ENCODE measurements around the gene TMEM144. TPM values are rescaled to one million over a fixed set of nuclear protein-coding genes. Genes with fewer than 3 reads are reported as not detected.
"Not testable (repeated sequence)": the region's sequence is repeated elsewhere in the genome, so short reads cannot be mapped to it uniquely, and the experiment has no call there.

The TMEM144 gene
- total RNA-seq, 1 experiment from 2014 or later, result 7.9 TPM

DNA sequence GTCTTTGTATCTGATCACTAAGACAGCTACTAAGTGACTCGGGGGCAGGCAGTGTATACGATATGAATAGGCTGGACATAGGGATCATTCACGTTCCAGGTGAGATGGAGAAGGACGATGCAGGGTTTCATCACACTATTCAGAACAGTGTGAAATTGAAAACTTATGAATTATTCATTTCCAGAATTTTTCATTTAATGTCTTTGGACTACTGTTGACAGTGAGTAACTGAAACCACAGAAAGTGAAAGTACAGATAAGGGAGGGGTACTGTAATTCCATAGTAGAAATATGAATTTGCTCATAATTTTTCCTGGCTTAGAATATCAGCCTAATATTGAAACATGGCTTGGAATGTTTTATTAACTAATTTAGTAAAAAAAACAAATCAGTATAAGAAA is 24.4 kb downstream of the TMEM144 start:
- no peak for DNase-seq (ENCODE audit: low read depth)

DNA sequence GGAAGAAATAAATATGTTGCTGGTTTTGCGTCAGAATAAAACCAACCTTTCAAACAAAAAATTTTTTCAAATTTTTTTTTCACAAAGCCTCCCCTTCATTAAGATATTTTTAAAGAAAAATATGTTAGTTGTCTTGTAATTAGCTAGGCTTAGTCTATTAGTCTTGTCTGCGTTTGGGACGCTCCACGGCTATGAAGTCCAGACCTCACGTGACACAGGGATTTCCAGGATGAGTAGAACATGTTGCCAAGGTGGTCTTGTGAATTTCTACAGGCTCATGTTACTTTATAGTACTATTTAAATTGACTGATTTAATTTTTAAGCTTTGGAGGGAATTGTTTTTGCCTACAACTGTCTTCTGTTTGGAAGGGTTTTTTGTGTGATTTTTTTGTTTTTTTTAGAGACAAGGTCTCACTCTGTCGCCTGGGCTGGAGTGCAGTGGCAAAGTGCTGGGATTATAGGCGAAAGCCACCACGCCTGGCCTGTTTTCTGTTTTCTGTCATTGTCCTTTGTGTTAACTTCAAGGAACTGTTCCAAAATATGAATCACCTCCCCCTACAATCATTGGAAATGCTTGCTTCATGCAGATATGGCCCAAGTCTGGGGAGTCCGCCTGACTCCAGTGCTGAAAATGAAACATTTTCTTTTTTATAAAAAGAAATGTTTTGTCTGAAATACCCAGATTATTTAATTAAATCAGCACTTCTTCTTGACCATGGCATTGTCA is 26.2 kb downstream of the TMEM144 start:
- DNase-seq (ENCODE audit: low read depth), result no peak

DNA sequence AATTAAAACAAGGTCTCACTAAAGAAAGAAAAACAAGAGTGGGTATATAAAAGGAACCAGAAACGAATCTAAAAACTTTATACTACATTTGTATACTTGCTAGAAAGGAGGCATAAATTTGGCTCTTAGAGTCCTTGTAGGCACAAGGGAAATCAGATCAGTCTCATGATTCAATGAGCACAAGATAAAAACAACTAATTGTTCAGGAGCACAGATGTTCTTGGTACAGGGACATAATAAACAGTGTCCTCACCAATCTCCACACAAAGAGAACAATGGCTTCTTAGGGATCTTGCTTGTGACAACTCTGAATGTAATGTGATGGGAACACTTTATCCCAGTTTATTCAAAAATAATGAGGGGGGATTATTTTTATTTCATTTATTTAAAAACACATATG is 28.3 kb downstream of the TMEM144 start:
- DNase-seq (ENCODE audit: low read depth), result no peak

DNA sequence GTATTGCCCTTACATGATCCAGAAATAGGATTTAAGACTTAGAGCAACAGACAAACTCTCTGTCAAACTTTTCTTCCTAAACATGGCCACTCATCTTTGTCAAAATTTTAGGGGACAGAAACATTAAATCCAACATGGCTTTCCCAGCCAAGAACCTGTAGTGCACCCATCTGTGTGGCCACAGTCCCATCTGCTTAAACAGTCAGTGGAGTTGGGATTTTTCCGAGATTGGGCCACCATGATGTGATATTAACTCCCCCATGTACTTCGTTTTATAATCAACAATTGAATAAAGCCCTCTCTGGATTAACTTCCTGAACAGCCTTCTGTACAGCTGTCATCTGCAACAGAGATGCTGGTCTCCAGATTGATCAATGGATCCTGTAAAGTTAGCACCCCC is 28.9 kb downstream of the TMEM144 start:
- DNase-seq (ENCODE audit: low read depth), result no peak

DNA sequence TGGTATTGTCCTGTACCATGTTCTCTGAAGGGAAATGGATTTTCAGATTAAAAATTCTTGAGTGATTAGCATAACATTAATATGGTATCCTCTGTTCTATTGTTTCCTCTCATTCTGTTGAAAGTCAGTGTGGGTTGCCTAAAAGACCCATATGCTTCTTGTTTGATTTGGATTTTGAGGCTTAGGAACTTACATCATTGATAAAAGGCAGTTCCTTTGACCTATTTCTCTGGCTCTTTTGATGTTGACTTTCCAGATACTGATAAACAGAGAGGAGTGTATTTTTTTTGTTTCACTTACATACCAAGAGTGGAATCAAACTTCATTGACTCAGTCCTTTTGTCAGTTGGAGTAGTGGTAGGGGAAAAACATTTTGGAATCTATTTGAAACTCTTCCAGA is 32.8 kb downstream of the TMEM144 start:
- no peak for DNase-seq (ENCODE audit: low read depth)

DNA sequence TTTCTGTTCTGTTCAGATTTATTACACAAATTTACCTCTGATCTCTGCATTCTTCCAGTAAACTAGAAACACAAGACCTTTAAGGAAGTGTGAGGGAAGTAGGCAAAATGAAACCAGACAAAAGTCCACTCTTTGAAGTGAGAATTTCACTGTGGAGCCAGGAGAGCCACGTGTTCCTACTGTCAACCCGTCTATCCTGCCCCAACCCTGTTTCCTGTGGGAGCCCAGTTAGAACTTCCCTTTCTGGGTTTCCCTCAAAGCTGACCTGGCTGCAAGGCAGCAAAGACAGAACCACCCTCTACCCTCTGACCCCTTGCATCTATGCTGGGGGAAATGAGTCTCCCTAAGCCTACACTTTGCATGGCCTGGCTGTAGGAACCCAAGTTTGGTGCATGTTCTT is 40.0 kb downstream of the TMEM144 start:
- no peak for DNase-seq (ENCODE audit: low read depth)

DNA sequence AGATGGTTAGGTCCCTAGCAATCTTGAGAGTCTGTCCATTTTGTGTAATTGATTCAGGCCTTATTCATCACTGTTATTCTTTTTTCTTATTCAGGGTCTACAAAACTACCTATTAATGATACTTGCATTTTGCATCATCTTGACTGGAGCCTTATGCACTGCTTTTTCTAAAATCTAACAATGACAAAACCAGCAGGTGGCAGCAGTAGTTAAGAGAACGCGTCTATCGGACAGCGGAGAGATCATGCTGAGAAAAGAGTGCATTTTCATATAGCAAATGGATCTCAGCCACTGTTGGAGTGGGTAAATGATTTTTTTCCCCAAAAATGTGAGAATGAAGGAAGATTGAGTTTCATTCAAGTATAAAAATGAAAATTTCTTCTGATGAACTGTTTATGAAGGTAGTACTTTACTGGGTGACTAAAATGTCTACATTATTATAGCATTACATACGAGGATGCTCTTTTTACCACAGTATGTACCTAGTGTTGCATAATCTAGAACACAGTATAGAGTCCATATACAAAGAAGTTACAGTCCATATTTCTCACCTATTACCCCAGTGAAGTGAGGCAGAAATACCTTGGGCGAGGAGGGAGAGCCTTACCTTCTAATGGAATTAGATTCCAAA is 43.2 kb downstream of the TMEM144 start:
- DNase-seq (ENCODE audit: low read depth), result peak; percentile 59

DNA sequence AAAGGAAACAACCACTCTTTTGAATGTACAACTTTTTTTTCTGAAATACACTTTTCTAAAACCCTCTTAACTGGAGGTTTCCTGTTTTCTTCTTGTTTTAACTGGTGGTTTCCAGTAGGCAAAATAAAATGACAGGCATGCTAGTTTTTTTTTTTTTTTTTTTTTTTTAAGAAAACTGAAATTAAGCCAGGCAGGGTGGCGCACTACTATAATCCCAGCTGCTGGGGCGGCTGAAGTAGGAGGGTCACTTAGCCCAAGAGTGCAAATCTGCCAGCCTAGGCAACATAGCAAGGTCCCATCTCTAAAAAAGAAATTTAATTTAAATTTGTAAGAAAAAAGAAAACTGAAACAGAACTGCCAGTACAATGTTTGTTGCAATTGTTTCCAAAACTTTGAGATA is 44.0 kb downstream of the TMEM144 start:
- DNase-seq (ENCODE audit: low read depth), result no peak

DNA sequence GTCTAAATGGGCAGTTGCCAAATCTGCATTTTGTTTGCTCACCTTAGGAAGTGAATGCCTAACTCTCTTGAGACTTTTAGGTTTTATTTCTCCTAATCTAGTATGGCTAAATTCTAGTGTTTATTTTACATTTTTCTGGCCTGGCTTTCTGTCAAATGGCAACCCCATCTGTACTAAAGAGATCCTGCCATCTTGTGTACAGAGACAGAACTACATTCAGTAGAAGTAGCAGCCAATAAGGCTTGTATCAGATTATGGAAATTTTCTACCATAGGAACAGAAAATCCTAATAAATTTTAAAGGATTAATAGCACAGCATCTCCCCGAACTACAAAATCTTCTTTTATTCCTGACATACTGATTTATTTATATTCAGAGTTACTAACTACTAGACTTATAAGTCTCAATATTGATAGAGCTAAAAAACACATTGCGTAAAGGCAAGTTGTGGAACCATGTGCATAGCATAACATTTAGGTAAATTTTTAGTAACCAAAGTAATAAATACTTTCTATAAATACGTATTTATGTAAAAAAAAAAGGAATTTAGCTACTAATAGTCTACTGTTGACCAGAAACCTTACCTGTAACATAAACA is 45.5 kb downstream of the TMEM144 start:
- peak; percentile 57 for DNase-seq (ENCODE audit: low read depth)

DNA sequence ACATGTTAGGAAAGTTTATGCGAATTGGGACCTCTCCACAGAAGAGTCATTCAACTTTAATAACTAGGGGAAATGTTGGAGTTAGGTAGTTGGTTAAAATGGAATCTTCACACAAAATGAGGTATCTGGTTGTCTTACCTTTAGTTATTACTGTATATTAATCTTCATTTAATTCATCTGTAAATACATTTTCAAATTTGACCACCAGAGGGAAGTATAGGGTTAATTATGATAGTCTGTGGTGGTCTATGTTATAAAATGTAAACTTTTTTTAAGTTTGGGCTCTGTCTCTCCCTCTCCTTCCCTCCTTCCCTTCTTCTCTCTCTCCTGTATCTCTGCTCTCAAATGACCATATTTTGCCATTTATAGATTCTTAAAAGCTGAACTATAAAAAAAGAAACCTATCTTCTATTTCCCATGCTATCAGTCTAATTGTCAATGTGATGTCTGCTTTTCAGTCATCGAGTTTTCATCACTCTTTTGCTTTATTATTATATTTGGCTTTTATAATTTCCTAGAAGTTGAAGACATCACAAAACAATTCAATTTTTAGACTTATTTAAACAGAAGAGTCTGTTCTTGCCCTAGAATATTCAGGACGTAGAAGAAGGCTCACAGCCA is 49.8 kb downstream of the TMEM144 start:
- peak; percentile 37 for DNase-seq (ENCODE audit: low read depth)

DNA sequence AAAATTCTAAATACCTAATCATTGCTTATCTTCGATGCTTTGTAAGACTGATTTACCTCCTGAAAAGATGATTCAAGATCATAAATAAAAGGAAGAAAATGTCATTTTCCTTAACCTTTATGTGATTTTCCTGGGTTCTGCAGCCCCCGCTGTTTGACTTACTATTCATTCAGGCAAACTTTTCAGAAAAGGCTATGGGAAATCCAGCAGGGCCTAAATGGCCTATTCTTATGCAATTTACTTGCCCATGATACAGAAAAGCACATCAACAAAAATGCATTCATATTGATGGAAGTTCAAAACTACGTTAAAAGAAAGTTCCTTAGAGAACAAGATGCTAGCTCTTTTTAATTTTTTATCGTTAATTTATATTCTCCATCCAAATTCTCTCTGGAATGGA is 51.2 kb downstream of the TMEM144 start:
- DNase-seq (ENCODE audit: low read depth), result no peak

DNA sequence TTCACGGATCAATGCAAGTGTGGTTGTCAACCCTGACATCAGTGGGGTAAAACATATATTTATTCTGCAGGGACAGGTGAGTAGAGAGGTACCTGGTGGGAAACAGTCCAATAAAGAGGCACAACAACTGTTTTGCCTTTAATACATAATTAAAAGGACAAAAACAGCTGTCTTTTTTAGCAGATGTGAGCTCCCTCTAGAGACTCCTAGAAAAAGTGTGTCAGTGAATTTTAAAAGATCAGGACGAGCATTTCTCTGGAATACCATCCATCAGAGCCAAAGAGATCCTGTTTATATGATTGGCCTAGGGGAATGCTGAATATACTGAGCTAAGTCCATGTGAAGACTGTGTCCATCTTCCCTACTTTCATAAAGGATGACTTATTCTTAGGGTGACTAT is 58.3 kb downstream of the TMEM144 start:
- DNase-seq (ENCODE audit: low read depth), result peak; percentile 13

DNA sequence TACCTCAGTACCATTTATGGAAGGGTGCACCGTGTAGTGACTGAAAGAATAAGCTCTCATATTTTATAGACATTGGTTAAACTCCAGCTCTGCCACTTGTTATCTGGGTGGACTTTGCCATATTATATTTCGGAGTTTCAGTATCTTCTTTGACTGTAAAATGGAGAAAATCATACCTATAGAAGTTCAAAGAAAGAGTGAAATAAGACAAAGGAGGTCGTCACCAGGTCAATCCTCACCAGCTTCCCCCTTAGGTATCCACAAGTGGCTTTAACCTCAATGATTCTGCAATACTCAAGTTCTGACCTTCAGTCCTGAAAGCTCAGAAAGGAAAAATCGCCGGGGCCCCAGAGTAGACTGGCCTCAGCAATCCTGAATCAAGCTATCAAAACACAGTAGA is 64.3 kb downstream of the TMEM144 start:
- no peak for DNase-seq (ENCODE audit: low read depth)

DNA sequence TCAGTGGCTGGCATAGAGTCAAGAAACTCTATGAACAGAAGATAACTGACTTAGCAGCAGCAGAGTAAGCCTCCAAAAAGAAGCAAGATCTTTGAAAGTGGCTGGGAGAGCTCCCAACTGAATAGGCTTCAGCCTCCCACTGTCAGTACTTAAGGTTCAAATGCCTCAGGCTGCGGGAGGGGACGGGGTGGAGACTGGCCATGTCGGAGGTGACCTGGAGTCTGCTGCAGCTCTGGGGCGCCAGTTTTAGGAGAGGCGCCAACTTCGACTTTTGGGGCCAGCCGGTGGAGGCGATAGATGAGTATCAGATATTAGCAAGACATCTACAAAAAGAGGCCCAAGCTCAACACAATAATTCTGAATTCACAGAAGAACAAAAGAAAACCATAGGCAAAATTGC is 67.3 kb downstream of the TMEM144 start:
- DNase-seq (ENCODE audit: low read depth), result no peak

DNA sequence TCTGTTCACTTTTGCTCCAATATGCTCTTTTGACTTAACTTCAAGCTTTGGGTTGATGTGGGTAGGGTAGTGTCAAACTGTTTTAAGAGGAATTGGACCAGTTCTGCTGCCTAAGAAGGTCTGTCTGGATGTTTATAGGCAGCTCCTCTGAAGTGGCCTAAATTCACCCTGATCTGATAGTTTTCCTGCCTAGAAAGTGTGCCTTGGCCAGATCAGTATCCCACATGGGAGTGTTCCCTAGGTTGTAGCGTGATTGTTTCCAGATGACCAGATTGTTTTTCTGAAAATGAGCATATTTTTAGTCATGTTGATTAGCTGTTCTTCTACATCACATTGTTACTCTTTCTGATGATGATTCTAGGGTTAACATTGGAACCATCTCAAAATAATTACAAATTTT is 68.8 kb downstream of the TMEM144 start:
- not testable (repeated sequence) for DNase-seq (ENCODE audit: low read depth)

DNA sequence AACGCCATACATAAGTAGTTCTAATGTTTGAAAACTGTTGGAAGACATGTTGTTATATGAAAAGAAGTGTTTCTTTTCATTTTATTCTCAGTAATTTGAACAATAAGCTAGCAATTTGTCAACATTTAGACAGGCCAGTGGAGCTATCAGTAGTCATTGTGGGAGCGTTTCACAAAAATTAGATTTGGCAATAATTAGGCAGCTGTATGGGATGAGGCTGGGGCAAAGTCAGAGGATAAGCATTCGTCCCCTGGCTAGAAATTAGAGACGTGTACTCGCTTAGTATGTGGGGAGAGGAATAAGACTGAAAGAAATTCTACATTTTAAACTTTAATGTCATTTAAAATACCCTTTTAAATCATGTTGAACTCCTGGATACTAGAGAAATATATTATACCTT is 70.6 kb downstream of the TMEM144 start:
- DNase-seq (ENCODE audit: low read depth), result peak; percentile 52

DNA sequence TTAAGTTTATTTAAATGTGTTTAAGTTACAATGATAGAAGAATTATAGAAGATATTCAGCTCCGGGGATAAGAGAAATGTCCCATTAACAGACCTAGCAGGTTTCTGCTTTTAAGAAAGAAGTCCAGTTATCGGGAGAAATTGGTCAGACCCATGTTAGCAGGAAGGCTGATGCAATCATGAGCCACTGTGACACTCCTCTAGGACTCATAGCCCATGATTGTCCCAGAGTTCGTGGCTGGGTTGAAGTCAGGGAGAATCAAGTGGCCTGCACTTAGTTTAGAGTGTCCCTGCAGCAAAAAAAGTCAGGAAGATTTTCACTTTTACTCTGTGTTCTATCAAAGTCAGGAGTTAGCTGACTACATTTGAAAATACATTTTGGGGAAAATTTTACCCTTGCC is 72.0 kb downstream of the TMEM144 start:
- DNase-seq (ENCODE audit: low read depth), result peak; percentile 15

DNA sequence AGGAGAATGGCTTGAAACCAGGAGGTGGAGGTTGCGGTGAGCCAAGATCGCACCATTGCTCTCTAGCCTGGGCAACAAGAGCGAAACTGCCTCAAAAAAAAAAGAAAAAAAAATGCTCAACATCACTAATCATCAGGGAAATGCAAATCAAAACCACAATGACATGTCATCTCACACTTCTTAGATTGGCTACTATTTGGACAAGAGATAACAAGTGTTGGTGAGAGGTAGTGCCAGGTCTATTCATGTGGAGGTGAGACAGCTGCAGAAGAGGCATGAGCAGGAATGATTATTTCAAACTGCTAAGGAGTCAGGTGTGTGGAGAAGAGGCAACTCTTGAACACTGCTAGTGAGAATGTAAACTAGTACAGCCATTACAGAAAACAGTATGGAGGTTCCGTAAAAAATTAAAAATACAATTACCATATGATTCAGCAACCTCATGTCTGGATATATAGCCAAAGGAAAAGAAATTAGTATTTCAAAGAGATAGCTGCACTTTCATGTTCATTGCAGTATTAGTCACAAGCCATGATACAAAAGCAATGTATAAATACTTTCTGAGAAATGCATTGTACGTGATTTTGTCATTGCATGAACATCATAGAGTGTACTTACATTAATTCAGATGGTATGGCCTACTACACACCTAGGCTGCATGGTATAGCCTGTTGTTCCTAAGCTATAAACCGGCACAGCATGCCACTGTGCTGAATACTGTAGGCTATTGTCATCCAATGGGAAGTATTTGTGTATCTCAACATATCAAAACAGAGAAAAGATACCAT is 75.3 kb downstream of the TMEM144 start:
- no peak for DNase-seq (ENCODE audit: low read depth)

DNA sequence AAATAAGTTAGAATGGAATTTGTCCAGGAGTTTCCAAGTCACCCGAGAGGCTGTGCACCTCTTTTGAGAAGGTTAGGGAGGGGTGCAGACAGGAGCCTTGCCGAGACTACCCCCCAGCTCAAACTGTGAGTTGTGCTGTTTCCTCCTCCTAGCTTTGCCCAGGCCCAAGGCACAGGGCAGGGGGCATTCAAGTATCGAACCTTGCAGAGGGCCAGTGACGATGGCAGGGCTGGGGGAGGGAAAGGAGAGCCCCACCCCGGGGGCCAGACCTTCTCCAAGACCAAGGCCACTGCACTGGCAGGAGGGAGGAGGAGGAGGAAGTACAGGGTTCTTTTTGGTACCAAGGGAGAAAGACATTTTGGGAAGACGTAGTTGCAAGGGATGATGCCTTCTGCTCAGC is 80.6 kb downstream of the TMEM144 start:
- DNase-seq (ENCODE audit: low read depth), result no peak

DNA sequence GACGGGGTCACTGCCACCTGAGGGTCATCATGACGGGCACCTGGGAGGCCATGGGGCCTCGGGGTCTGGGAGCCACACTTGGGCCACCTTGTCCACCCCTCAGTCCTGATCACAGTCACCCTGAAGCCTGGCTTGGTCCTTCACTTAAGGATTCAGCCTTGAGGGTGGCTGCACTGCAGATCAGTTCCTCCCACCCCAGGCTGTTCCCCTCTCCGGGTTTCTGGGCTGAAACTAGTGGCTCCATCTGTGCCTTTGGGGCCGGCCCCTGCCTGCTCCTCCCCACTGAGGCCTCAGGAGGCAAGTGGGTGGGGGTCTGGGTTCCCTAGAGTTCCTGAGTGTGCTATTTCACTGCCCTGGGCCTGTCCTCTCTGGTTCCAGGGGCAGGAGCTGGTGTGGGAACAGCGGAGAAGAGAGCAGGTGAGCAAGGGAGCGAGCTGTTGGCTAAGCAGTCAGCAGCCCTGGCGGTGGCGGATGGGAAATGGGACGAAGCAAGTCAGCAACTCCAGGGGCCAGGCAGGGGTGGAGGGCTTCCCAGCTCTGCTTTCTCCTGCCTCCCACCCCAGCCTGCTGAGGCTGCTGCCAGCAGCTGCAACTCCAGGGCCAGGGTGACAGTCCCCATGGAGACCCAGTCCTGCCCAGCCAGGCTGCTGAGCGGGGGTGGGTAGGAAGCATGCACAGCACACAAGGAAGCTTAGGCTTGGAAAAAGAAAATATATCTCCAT is 81.2 kb downstream of the TMEM144 start:
- no peak for DNase-seq (ENCODE audit: low read depth)

DNA sequence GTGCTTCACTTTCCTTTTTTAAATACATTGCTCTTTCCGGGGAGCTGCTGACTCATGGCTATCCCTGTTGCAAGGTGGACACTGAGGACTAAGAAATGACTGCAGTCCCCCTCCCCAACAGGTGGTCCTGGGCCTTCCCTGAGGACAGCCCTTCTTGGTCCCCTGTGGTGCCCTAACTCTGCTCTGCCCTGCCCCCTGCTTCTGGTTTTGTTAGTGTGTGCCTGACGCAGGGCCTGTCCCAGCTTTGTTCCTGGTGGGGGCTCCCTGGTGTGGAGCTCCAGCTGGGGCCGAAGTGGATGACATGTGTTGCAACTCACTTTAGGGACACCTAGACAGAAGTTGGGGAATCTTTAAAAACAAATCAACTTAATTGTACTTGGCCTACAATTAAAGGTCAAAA is 81.9 kb downstream of the TMEM144 start:
- DNase-seq (ENCODE audit: low read depth), result no peak
